Heart right ventricle (tissue), 16 donors: Measurements from ENCODE around the gene DOCK8. TPM values are rescaled to one million over a fixed set of nuclear protein-coding genes. Genes with fewer than 3 reads are reported as not detected.

Experiments used
- ATAC-seq, 8 donors: fragments of 200-7000 bp; cut with Tn5 transposase; one replicate each; pipeline ENCODE4 v1.9.1; 2020; ENCODE audit warnings: mild to moderate bottlenecking in 8 of 8, moderate library complexity in 8 of 8, moderate number of reproducible peaks in 1 of 8
- DNase-seq, 2 donors: peaks; one replicate each; pipeline ENCODE4 v3.0.0-alpha.2; 2020
- H3K27ac ChIP-seq, 10 donors: fragments of 200-600 bp; sonication (generic) in 2 of 10; one replicate each; pipeline versions ENCODE4 v1.5.0 to v1.8.0; 2020 to 2022; ENCODE audit warnings: mild to moderate bottlenecking in 3 of 10
- H3K27me3 ChIP-seq, 7 donors: fragments of 200-600 bp; one replicate each; pipeline ENCODE4 v1.8.0; 2021 to 2022; ENCODE audit warnings: mild to moderate bottlenecking in 2 of 7
- H3K36me3 ChIP-seq, 9 donors: fragments of 200-600 bp; sonication (generic) in 1 of 9; one replicate each; pipeline versions ENCODE4 v1.5.0 to v1.8.0; 2020 to 2022; ENCODE audit warnings: mild to moderate bottlenecking in 2 of 9
- H3K4me1 ChIP-seq, 9 donors: fragments of 200-600 bp; sonication (generic) in 1 of 9; one replicate each; pipeline versions ENCODE4 v1.5.0 to v1.8.0; 2020 to 2022; ENCODE audit warnings: mild to moderate bottlenecking in 4 of 9
- H3K4me3 ChIP-seq, 10 donors: fragments of 200-600 bp; sonication (generic) in 2 of 10; one replicate each; pipeline versions ENCODE4 v1.5.0 to v1.8.0; 2020 to 2022; ENCODE audit warnings: mild to moderate bottlenecking in 7 of 10, moderate library complexity in 2 of 10
- H3K9me3 ChIP-seq, 11 donors: fragments of 200-600 bp in 10 of 11; sonication (generic) in 2 of 11; one replicate each; pipeline versions ENCODE4 v1.5.0 to v1.8.0; 2013 to 2022; ENCODE audit warnings: mild to moderate bottlenecking in 2 of 11, control low read depth in 1 of 11, moderate library complexity in 1 of 11
- WGBS, 2 donors: extraction: QIAGEN DNeasy Blood & Tissue Kit; methylation state at CpG; one replicate each; pipeline ENCODE4 v1.1.7; 2013; ENCODE audit warnings: inconsistent platforms in 1 of 2; 5-methylcytosine and 5-hydroxymethylcytosine counted together
- intact Hi-C, 10 donors: fragments of 100-400 bp; cut with DNase I; formaldehyde crosslinking; loops; one replicate each; pipeline versions ENCODE4 v1.11.1 to v1.14.2; 2022
- polyA plus RNA-seq, 2 donors: library from polyadenylated mRNA; stranded (reverse); fragments of 200-250 nt; gene quantifications; one replicate each; pipeline ENCODE4 v1.2.3, GENCODE V29; 2013
- total RNA-seq, 10 donors: library from RNA; stranded (reverse); fragmentation: NEBNext Ultra II Directional in 3 of 10; extraction: Animal tissue kit (Norgen Biotek cat#: 25700) in 3 of 10; gene quantifications; one replicate each; pipeline versions ENCODE4 v1.2.1 to v1.2.4, GENCODE V29; 2021 to 2023
- TF ChIP-seq, protein P1 (sequence below), 9 donors: fragments of 200-600 bp; sonication (generic) in 2 of 9; IDR thresholded peaks; one replicate each; pipeline versions ENCODE4 v1.5.0 to v1.8.0; 2021 to 2022; ENCODE audit warnings: antibody characterized with exemption in 9 of 9, mild to moderate bottlenecking in 5 of 9, moderate library complexity in 1 of 9
- donor health status: Arrhythmogenic right ventricular cardiomyopathy.
- donor health status: ischemic (EF 13 %, LVEDD 7.1; RV severe dilation, severe dysfunction).
- donor health status: healthy with polysubstance abuse.
- donor health status: DM: no; HTN: yes; CAD: no.
- donor health status: DM: no; HTN: no; CAD: no.
- donor health status: ischemic (EF 25% LVEDD 6.9; RV normal size, moderate dysfunction).
- donor health status: ischemic (EF 25% LVEDD 5.7; RV mildly dilated, moderate dysfunction).
- donor health status: healthy.
- donor health status: DM: yes; HTN: yes; CAD: no.
- donor health status: Ischemic cardiomyopathy.
- donor health status: ischemic (EF 35%, LVEDD 5.7; RV mildly dilated, moderate dysfunction).
- donor health status: nonischemic (EF 11% LVEDD 7.7; RV severe dilation, severe dysfunction).
- donor health status: DM: yes; HTN: yes; CAD: no.
- donor health status: PGD.
- donor health status: ischemic (EF 29% LVEDD 5.4; RV normal size, mild dysfunction).
- donor health status: nonischemic (EF 23%, LVEDD 6.1; RV moderate dilation, normal function).

Gene DOCK8
- total and polyA plus RNA-seq, 12 donors: 0.83 to 24.3 (median 2.7) TPM

GRCh38 chr9:419571-420171, 205.0 kb downstream of the DOCK8 start:
- no peaks in the 10 kb centered on the region for H3K9me3 ChIP-seq
- H3K4me1 ChIP-seq: no peaks in the 10 kb centered on the region
- no peak overlapping the region for H3K4me3 ChIP-seq
- intact Hi-C loops: no loop called here
- no peaks in the 10 kb centered on the region for H3K27me3 ChIP-seq
- DNase-seq (no peak), ATAC-seq (no peak)
- no peak overlapping the region for H3K27ac ChIP-seq
- WGBS, 2 donors: 78 to 81% methylated on average over 5 of the region's 5 CpGs
- TF ChIP-seq, protein P1, sequence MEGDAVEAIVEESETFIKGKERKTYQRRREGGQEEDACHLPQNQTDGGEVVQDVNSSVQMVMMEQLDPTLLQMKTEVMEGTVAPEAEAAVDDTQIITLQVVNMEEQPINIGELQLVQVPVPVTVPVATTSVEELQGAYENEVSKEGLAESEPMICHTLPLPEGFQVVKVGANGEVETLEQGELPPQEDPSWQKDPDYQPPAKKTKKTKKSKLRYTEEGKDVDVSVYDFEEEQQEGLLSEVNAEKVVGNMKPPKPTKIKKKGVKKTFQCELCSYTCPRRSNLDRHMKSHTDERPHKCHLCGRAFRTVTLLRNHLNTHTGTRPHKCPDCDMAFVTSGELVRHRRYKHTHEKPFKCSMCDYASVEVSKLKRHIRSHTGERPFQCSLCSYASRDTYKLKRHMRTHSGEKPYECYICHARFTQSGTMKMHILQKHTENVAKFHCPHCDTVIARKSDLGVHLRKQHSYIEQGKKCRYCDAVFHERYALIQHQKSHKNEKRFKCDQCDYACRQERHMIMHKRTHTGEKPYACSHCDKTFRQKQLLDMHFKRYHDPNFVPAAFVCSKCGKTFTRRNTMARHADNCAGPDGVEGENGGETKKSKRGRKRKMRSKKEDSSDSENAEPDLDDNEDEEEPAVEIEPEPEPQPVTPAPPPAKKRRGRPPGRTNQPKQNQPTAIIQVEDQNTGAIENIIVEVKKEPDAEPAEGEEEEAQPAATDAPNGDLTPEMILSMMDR (IDR thresholded peaks at IDR 0.05): no peak
- peaks cover 0 to 100% (median 0%) of the 10 kb centered on the region in 9 donors for H3K36me3 ChIP-seq

GRCh38 chr9:421896-422295, 207.2 kb downstream of the DOCK8 start:
- peaks cover 0 to 99% (median 0%) of the 10 kb centered on the region in 9 donors for H3K36me3 ChIP-seq
- no peak for ATAC-seq
- TF ChIP-seq, protein P1 (IDR thresholded peaks at IDR 0.05): no peak

DNA sequence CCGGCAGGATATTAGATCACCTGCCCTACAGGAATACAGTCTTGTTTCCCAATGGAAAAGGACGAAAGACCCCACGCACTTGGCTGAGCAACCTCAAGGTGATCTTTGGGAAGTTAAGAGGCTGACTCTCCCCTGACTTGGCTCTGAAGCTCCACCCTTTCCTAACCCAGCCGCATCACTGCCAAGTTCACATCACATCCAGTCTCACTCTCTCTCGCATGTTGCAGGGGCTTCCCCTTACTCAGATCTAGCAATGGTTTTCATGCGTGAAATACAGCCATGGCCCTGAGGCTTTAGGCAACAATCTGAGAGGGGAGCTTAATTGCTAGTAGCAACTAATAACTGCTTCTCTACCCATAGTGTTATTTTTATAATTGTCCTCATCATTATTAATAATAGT, 211.6 kb downstream of the DOCK8 start:
- H3K36me3 ChIP-seq: peaks cover 0 to 99% (median 0%) of the 10 kb centered on the region in 9 donors
- H3K4me1 ChIP-seq: no peaks in the 10 kb centered on the region
- no peak for DNase-seq
- no peaks in the 10 kb centered on the region for H3K27me3 ChIP-seq
- 75 to 84% methylated on average over 6 of the region's 6 CpGs for WGBS, 2 donors
- H3K27ac ChIP-seq: no peak overlapping the region
- TF ChIP-seq, protein P1 (IDR thresholded peaks at IDR 0.05): no peak
- ATAC-seq: no peak
- intact Hi-C loops: no loop called here
- no peak overlapping the region for H3K4me3 ChIP-seq
- no peaks in the 10 kb centered on the region for H3K9me3 ChIP-seq

More at GRCh38 chr9:421896-422295, 207.2 kb downstream of the DOCK8 start:
- Histone ChIP-seq H3K27me3 (no peaks in the 10 kb centered on the region), H3K9me3 (no peaks in the 10 kb centered on the region), H3K4me1 (no peaks in the 10 kb centered on the region), H3K27ac (no peak overlapping the region), H3K4me3 (no peak overlapping the region)
- DNase-seq: no peak
- intact Hi-C loops: no loop called here
- WGBS, 2 donors: 75 to 83% methylated on average over 6 of the region's 6 CpGs

GRCh38 chr9:426976-427375, 212.3 kb downstream of the DOCK8 start:
- peaks cover 0 to 99% (median 0%) of the 10 kb centered on the region in 9 donors for H3K36me3 ChIP-seq

More at GRCh38 chr9:426976-427375, 212.3 kb downstream of the DOCK8 start:
- no peak overlapping the region for H3K4me3 ChIP-seq
- WGBS, 2 donors: 93 to 94% methylated on average over 1 of the region's 1 CpG
- no peak for ATAC-seq
- TF ChIP-seq, protein P1 (IDR thresholded peaks at IDR 0.05): no peak
- no peaks in the 10 kb centered on the region for H3K27me3 ChIP-seq
- no peak for DNase-seq
- H3K27ac ChIP-seq: no peak overlapping the region
- H3K9me3 ChIP-seq: no peaks in the 10 kb centered on the region
- intact Hi-C loops: no loop called here
- H3K4me1 ChIP-seq: no peaks in the 10 kb centered on the region
